SK-N-SH treated with all-trans-retinoic acid at 6 μM for 48 hours (cell line): ENCODE results near the gene GNAS.

Experiments
- ATAC-seq: fragments of 200-7000 bp; cut with Tn5 transposase; 3 replicates; pipeline ENCODE4 v1.9.1; 2020; ENCODE audit warnings: mild to moderate bottlenecking, moderate library complexity
- ARNTL ChIP-seq: fragments of 450-650 bp; formaldehyde crosslinking; IDR thresholded peaks from 2 replicates; pipeline ENCODE4 v1.5.0; 2020; ENCODE audit warnings: low read depth, mild to moderate bottlenecking, moderate library complexity, borderline replicate concordance
- CSDC2 ChIP-seq: fragments of 250-450 bp; sonication (Bioruptor Pico); IDR thresholded peaks from 2 replicates; pipeline ENCODE4 v1.5.0; 2020; ENCODE audit warnings: mild to moderate bottlenecking, moderate library complexity
- ESRRG ChIP-seq: fragments of 250-450 bp; sonication (Bioruptor Pico); IDR thresholded peaks from 2 replicates; pipeline ENCODE4 v1.6.1; 2021; ENCODE audit warnings: mild to moderate bottlenecking
- GLIS3 ChIP-seq: fragments of 250-450 bp; sonication (Bioruptor Pico); IDR thresholded peaks from 2 replicates; pipeline ENCODE4 v1.5.0; 2020; ENCODE audit warnings: mild to moderate bottlenecking, moderate library complexity
- ISL1 ChIP-seq: fragments of 250-450 bp; sonication (Bioruptor Pico); IDR thresholded peaks from 2 replicates; pipeline ENCODE4 v2.1.2; 2022; ENCODE audit warnings: mild to moderate bottlenecking, moderate library complexity
- OSR1 ChIP-seq: fragments of 250-450 bp; sonication (Bioruptor Pico); IDR thresholded peaks from 2 replicates; pipeline ENCODE4 v1.8.0; 2022; ENCODE audit warnings: moderate library complexity, mild to moderate bottlenecking, inconsistent platforms
- RARB ChIP-seq: fragments of 250-450 bp; sonication (Bioruptor Pico); IDR thresholded peaks from 2 replicates; pipeline ENCODE4 v1.8.0; 2021; ENCODE audit warnings: mild to moderate bottlenecking, moderate library complexity
- SNAI2 ChIP-seq: fragments of 250-450 bp; sonication (Bioruptor Pico); IDR thresholded peaks from 2 replicates; pipeline ENCODE4 v1.5.0; 2020; ENCODE audit warnings: mild to moderate bottlenecking, moderate library complexity
- TCF4 ChIP-seq: fragments of 250-450 bp; sonication (Bioruptor Pico); IDR thresholded peaks from 2 replicates; pipeline ENCODE4 v1.8.0; 2021; ENCODE audit warnings: mild to moderate bottlenecking, moderate library complexity, borderline replicate concordance
- TOX ChIP-seq: fragments of 250-450 bp; sonication (Bioruptor Pico); IDR thresholded peaks from 2 replicates; pipeline ENCODE4 v1.8.0; 2021; ENCODE audit warnings: mild to moderate bottlenecking, moderate library complexity, borderline replicate concordance
- ZC3H10 ChIP-seq: fragments of 250-450 bp; sonication (Bioruptor Pico); IDR thresholded peaks from 2 replicates; pipeline ENCODE4 v1.5.1; 2021; ENCODE audit warnings: mild to moderate bottlenecking, moderate library complexity
- ZFP30 ChIP-seq: fragments of 450-650 bp; formaldehyde crosslinking; IDR thresholded peaks from 2 replicates; pipeline ENCODE4 v1.5.0; 2022; ENCODE audit warnings: mild to moderate bottlenecking, moderate library complexity
- ZNF565 ChIP-seq: fragments of 450-650 bp; formaldehyde crosslinking; conservative IDR thresholded peaks from 2 replicates; pipeline ENCODE4 v1.5.0; 2020; ENCODE audit warnings: low read depth, mild to moderate bottlenecking, moderate library complexity
- ZNF70 ChIP-seq: fragments of 450-650 bp; formaldehyde crosslinking; IDR thresholded peaks from 2 replicates; pipeline ENCODE4 v1.5.0; 2020; ENCODE audit warnings: mild to moderate bottlenecking, moderate library complexity
- ZNF8 ChIP-seq: fragments of 450-650 bp; formaldehyde crosslinking; IDR thresholded peaks from 2 replicates; pipeline ENCODE4 v1.5.0; 2020; ENCODE audit warnings: mild to moderate bottlenecking, moderate library complexity
- TF ChIP-seq, protein P1 (sequence below): fragments of 250-450 bp; sonication (Bioruptor Pico); IDR thresholded peaks from 2 replicates; pipeline ENCODE4 v1.5.0; 2020; ENCODE audit warnings: mild to moderate bottlenecking, moderate library complexity
- TF ChIP-seq, protein P2 (sequence below): fragments of 250-450 bp; sonication (Bioruptor Pico); IDR thresholded peaks from 2 replicates; pipeline ENCODE4 v1.5.1; 2020; ENCODE audit warnings: low read depth, mild to moderate bottlenecking, moderate library complexity
- TF ChIP-seq, protein P3 (sequence below): fragments of 250-450 bp; sonication (Bioruptor Pico); IDR thresholded peaks from 2 replicates; pipeline ENCODE4 v1.8.0; 2020; ENCODE audit warnings: mild to moderate bottlenecking, moderate library complexity, borderline replicate concordance
- TF ChIP-seq, protein P4 (sequence below): fragments of 250-450 bp; sonication (Bioruptor Pico); IDR thresholded peaks from 2 replicates; pipeline ENCODE4 v1.8.0; 2021; ENCODE audit warnings: low read depth, mild to moderate bottlenecking, moderate library complexity, borderline replicate concordance

GNAS gene

DNA sequence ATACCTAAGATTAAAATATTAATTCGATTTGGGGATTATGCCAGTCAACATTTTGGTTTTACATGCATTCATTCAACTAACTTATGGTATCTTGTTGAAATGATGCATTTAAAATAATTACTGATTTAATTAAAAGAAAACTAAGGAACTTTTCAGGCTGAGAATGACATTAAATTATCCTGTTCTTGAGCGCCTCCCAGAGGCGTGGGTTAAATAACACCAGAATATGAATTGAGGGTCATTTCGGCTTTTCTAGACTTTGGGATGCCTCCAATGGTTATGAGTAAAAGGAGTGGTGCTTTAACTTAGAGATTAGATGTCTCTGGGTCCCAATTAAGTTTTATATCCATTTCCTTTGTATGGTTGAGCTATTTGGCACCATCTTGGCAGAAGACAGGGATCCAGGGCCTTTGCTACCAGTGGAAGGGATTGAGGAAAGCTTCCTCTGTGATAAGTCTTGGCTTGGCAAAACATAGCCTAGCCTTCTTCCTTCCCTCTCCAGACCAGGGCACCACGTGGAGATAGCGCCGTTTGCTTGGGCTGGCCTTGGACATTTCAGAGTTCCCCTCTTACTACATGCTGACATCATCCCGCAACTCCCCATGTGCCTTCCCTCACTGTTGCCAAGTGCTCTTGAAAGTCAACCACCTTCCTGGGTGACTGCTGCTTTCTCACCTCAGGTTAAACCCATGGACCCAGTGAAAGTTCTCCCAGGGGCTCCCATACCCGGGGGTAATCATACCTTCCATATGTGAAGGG is 28.7 kb downstream of the GNAS start:
- TF ChIP-seq TCF4 (CRISPR knock-in tag) (no peak), ARNTL (CRISPR knock-in tag) (no peak), OSR1 (CRISPR knock-in tag) (no peak), ZNF70 (CRISPR knock-in tag) (no peak), ZFP30 (no peak), ZNF8 (CRISPR knock-in tag) (no peak), CSDC2 (CRISPR knock-in tag) (no peak), TOX (CRISPR knock-in tag) (no peak), ISL1 (no peak), ESRRG (CRISPR knock-in tag) (no peak), GLIS3 (CRISPR knock-in tag) (no peak)
- TF ChIP-seq, protein P1, sequence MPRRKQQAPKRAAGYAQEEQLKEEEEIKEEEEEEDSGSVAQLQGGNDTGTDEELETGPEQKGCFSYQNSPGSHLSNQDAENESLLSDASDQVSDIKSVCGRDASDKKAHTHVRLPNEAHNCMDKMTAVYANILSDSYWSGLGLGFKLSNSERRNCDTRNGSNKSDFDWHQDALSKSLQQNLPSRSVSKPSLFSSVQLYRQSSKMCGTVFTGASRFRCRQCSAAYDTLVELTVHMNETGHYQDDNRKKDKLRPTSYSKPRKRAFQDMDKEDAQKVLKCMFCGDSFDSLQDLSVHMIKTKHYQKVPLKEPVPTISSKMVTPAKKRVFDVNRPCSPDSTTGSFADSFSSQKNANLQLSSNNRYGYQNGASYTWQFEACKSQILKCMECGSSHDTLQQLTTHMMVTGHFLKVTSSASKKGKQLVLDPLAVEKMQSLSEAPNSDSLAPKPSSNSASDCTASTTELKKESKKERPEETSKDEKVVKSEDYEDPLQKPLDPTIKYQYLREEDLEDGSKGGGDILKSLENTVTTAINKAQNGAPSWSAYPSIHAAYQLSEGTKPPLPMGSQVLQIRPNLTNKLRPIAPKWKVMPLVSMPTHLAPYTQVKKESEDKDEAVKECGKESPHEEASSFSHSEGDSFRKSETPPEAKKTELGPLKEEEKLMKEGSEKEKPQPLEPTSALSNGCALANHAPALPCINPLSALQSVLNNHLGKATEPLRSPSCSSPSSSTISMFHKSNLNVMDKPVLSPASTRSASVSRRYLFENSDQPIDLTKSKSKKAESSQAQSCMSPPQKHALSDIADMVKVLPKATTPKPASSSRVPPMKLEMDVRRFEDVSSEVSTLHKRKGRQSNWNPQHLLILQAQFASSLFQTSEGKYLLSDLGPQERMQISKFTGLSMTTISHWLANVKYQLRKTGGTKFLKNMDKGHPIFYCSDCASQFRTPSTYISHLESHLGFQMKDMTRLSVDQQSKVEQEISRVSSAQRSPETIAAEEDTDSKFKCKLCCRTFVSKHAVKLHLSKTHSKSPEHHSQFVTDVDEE (CRISPR knock-in tag) = no peak
- TF ChIP-seq, protein P2, sequence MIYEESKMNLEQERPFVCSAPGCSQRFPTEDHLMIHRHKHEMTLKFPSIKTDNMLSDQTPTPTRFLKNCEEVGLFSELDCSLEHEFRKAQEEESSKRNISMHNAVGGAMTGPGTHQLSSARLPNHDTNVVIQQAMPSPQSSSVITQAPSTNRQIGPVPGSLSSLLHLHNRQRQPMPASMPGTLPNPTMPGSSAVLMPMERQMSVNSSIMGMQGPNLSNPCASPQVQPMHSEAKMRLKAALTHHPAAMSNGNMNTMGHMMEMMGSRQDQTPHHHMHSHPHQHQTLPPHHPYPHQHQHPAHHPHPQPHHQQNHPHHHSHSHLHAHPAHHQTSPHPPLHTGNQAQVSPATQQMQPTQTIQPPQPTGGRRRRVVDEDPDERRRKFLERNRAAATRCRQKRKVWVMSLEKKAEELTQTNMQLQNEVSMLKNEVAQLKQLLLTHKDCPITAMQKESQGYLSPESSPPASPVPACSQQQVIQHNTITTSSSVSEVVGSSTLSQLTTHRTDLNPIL (CRISPR knock-in tag) = no peak
- no peak for ATAC-seq

DNA sequence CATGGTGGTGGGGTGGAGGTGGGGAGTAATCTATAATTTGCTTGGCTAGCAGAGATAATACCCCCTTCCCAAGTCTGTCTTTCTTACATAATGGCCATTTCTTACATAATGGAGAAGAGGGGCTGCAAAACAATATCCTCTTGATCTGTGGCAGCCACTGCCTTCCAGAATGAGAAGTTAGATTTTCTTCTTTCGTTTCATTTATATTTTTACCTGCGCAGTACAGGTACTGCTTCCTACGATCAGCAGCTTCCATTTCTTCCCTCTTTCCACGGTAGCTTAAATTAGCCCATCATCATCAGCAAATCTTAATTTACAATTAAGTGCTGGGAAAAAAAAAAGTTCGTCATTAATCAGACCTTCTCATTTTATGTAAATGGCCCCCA is 30.2 kb downstream of the GNAS start:
- ATAC-seq = no peak
- TF ChIP-seq, protein P3, sequence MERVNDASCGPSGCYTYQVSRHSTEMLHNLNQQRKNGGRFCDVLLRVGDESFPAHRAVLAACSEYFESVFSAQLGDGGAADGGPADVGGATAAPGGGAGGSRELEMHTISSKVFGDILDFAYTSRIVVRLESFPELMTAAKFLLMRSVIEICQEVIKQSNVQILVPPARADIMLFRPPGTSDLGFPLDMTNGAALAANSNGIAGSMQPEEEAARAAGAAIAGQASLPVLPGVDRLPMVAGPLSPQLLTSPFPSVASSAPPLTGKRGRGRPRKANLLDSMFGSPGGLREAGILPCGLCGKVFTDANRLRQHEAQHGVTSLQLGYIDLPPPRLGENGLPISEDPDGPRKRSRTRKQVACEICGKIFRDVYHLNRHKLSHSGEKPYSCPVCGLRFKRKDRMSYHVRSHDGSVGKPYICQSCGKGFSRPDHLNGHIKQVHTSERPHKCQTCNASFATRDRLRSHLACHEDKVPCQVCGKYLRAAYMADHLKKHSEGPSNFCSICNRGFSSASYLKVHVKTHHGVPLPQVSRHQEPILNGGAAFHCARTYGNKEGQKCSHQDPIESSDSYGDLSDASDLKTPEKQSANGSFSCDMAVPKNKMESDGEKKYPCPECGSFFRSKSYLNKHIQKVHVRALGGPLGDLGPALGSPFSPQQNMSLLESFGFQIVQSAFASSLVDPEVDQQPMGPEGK (CRISPR knock-in tag) = no peak
- TF ChIP-seq ESRRG (CRISPR knock-in tag) (no peak), CSDC2 (CRISPR knock-in tag) (no peak), OSR1 (CRISPR knock-in tag) (no peak), SNAI2 (CRISPR knock-in tag) (no peak), ZNF8 (CRISPR knock-in tag) (no peak), ZC3H10 (CRISPR knock-in tag) (no peak), RARB (CRISPR knock-in tag) (no peak), GLIS3 (CRISPR knock-in tag) (no peak), ZFP30 (no peak), ARNTL (CRISPR knock-in tag) (no peak), ZNF70 (CRISPR knock-in tag) (no peak), ZNF565 (CRISPR knock-in tag) (no peak)
- TF ChIP-seq, protein P1 (CRISPR knock-in tag) = no peak
- TF ChIP-seq, protein P4, sequence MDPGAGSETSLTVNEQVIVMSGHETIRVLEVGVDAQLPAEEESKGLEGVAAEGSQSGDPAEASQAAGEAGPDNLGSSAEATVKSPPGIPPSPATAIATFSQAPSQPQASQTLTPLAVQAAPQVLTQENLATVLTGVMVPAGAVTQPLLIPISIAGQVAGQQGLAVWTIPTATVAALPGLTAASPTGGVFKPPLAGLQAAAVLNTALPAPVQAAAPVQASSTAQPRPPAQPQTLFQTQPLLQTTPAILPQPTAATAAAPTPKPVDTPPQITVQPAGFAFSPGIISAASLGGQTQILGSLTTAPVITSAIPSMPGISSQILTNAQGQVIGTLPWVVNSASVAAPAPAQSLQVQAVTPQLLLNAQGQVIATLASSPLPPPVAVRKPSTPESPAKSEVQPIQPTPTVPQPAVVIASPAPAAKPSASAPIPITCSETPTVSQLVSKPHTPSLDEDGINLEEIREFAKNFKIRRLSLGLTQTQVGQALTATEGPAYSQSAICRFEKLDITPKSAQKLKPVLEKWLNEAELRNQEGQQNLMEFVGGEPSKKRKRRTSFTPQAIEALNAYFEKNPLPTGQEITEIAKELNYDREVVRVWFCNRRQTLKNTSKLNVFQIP (CRISPR knock-in tag) = no peak
- TF ChIP-seq, protein P2 (CRISPR knock-in tag) = no peak
